DOHH2 (cell line): Measurements from ENCODE around the gene ZBTB7B.

Source experiments
- H3F3A ChIP-seq: fragments of 200-600 bp; sonication (generic), shearing (Covaris generic); 2 replicates; pipeline ENCODE4 v1.6.0; 2016; ENCODE audit warnings: antibody characterized with exemption, mild to moderate bottlenecking; ENCODE audit not compliant: control insufficient read depth, insufficient read depth
- H3K27ac ChIP-seq: fragments of 200-600 bp; sonication (generic); 2 replicates; pipeline ENCODE4 v1.5.1; 2014; ENCODE audit warnings: low read depth, mild to moderate bottlenecking, low read length, moderate library complexity
- H3K27me3 ChIP-seq: fragments of 200-600 bp; sonication (generic); 2 replicates; pipeline ENCODE4 v1.6.1; 2014; ENCODE audit warnings: mild to moderate bottlenecking, low read length, mixed read lengths; ENCODE audit not compliant: control insufficient read depth
- H3K36me3 ChIP-seq: fragments of 200-600 bp; sonication (generic); 2 replicates; pipeline ENCODE4 v1.6.1; 2014; ENCODE audit warnings: mild to moderate bottlenecking, low read length, moderate library complexity, mixed read lengths; ENCODE audit not compliant: control insufficient read depth
- H3K4me1 ChIP-seq: fragments of 200-600 bp; sonication (generic); 2 replicates; pipeline ENCODE4 v1.6.1; 2014; ENCODE audit warnings: mild to moderate bottlenecking, low read length, mixed read lengths; ENCODE audit not compliant: control insufficient read depth
- H3K4me2 ChIP-seq: fragments of 200-600 bp; sonication (generic); 2 replicates; pipeline ENCODE4 v1.6.0; 2014; ENCODE audit warnings: mild to moderate bottlenecking, low read length, moderate library complexity
- H3K4me3 ChIP-seq: fragments of 200-600 bp; sonication (generic); 2 replicates; pipeline ENCODE4 v1.5.1; 2014; ENCODE audit warnings: mild to moderate bottlenecking, low read length, mixed read lengths
- H3K79me2 ChIP-seq: fragments of 200-600 bp; sonication (generic); 2 replicates; pipeline ENCODE4 v1.6.1; 2014; ENCODE audit warnings: mild to moderate bottlenecking, low read length, mixed read lengths; ENCODE audit not compliant: control insufficient read depth
- H3K9me2 ChIP-seq: fragments of 200-600 bp; sonication (generic); replicated peaks from 2 replicates; pipeline ENCODE4 v1.6.1; 2014; ENCODE audit warnings: mild to moderate bottlenecking, low read length, mixed read lengths; ENCODE audit not compliant: control insufficient read depth
- H3K9me3 ChIP-seq: fragments of 200-600 bp; sonication (generic); 2 replicates; pipeline ENCODE4 v1.6.1; 2014; ENCODE audit warnings: antibody characterized with exemption, low read length, mixed read lengths; ENCODE audit not compliant: control insufficient read depth, insufficient read depth
- H4K20me1 ChIP-seq: fragments of 200-600 bp; sonication (generic); 2 replicates; pipeline ENCODE4 v1.6.0; 2014; ENCODE audit warnings: low read depth, mild to moderate bottlenecking, antibody characterized with exemption, low read length, moderate library complexity; ENCODE audit not compliant: control insufficient read depth, insufficient read depth
- CTCF ChIP-seq: fragments of 200-600 bp; sonication (generic); IDR thresholded peaks from one replicate; pipeline ENCODE4 v1.5.1; 2014; ENCODE audit warnings: antibody characterized with exemption, mild to moderate bottlenecking, low read depth, low read length; ENCODE audit not compliant: poor library complexity, severe bottlenecking
- EZH2phosphoT487 ChIP-seq: fragments of 200-600 bp; sonication (generic); IDR thresholded peaks from 2 replicates; pipeline ENCODE4 v1.6.1; 2017; ENCODE audit warnings: borderline replicate concordance, mild to moderate bottlenecking, antibody characterized with exemption, low read length, moderate library complexity, mixed read lengths

Gene ZBTB7B

GRCh38 chr1:154964359-154964758 is 38.2 kb upstream of the ZBTB7B start:
- H3K27ac ChIP-seq = no peak overlapping the region
- H3F3A ChIP-seq = 0 out of 2 replicates have a peak, but pooled peaks cover 5% of the 10 kb centered on the region
- H3K9me2 ChIP-seq = no peaks in the 10 kb centered on the region
- TF ChIP-seq EZH2phosphoT487 = no peak
- no peak for TF ChIP-seq CTCF
- peaks cover 44% of the 10 kb centered on the region for H3K79me2 ChIP-seq
- peaks cover 20% of the 10 kb centered on the region for H3K4me1 ChIP-seq
- H4K20me1 ChIP-seq = no peaks in the 10 kb centered on the region
- H3K4me3 ChIP-seq = no peak overlapping the region
- H3K27me3 ChIP-seq = no peaks in the 10 kb centered on the region
- H3K4me2 ChIP-seq = no peak overlapping the region
- peaks cover 78% of the 10 kb centered on the region for H3K36me3 ChIP-seq
- no peaks in the 10 kb centered on the region for H3K9me3 ChIP-seq

- H3K36me3 ChIP-seq = peaks cover 78% of the 10 kb centered on the region
- no peaks in the 10 kb centered on the region for H3K9me3 ChIP-seq
- H3K27me3 ChIP-seq = no peaks in the 10 kb centered on the region
- H3K27ac ChIP-seq = no peak overlapping the region
- TF ChIP-seq CTCF (no peak), EZH2phosphoT487 (no peak)
- H3K4me2 ChIP-seq = no peak overlapping the region
- no peak overlapping the region for H3K4me3 ChIP-seq
- peaks cover 42% of the 10 kb centered on the region for H3K79me2 ChIP-seq
- H3K9me2 ChIP-seq = no peaks in the 10 kb centered on the region
- peaks cover 23% of the 10 kb centered on the region for H3K4me1 ChIP-seq
- peaks cover 3% of the 10 kb centered on the region; the same call in 1 of the 2 replicates for H4K20me1 ChIP-seq
- H3F3A ChIP-seq = 0 out of 2 replicates have a peak, but pooled peaks cover 5% of the 10 kb centered on the region
Observed at GRCh38 chr1:154966111-154966510, 36.5 kb upstream of the ZBTB7B start.

GRCh38 chr1:154967331-154967950 is 35.2 kb upstream of the ZBTB7B start:
- Histone ChIP-seq H3K27me3 (no peaks in the 10 kb centered on the region), H3K4me3 (no peak overlapping the region), H3K79me2 (peaks cover 48% of the 10 kb centered on the region), H3K4me1 (peaks cover 31% of the 10 kb centered on the region), H3K36me3 (peaks cover 75% of the 10 kb centered on the region), H3F3A (0 out of 2 replicates have a peak, but pooled peaks cover 5% of the 10 kb centered on the region), H3K27ac (no peak overlapping the region), H3K9me2 (no peaks in the 10 kb centered on the region), H4K20me1 (peaks cover 8% of the 10 kb centered on the region; the same call in 1 of the 2 replicates), H3K9me3 (no peaks in the 10 kb centered on the region), H3K4me2 (no peak overlapping the region)
- no peak for TF ChIP-seq EZH2phosphoT487

GRCh38 chr1:154968731-154969130 is 33.9 kb upstream of the ZBTB7B start:
- Histone ChIP-seq H3K4me2 (no peak overlapping the region), H3K9me3 (no peaks in the 10 kb centered on the region)
- no peak for TF ChIP-seq CTCF
- no peak for TF ChIP-seq EZH2phosphoT487

More at GRCh38 chr1:154968731-154969130, 33.9 kb upstream of the ZBTB7B start:
- Histone ChIP-seq H3K79me2 (peaks cover 48% of the 10 kb centered on the region), H3K36me3 (peaks cover 68% of the 10 kb centered on the region), H3K4me3 (no peak overlapping the region), H3K4me1 (peaks cover 31% of the 10 kb centered on the region), H3K27me3 (no peaks in the 10 kb centered on the region), H3K27ac (no peak overlapping the region), H4K20me1 (peaks cover 8% of the 10 kb centered on the region; the same call in 1 of the 2 replicates), H3K9me2 (no peaks in the 10 kb centered on the region), H3F3A (0 out of 2 replicates have a peak, but pooled peaks cover 4% of the 10 kb centered on the region)
